Testis (tissue), 5 donors: ENCODE data around the gene PARL. TPM values are rescaled to one million over a fixed set of nuclear protein-coding genes. Genes with fewer than 3 reads are reported as not detected.

Experiments
- DNase-seq: peaks from one replicate; pipeline ENCODE4 v3.0.0-alpha.2; 2019
- H3K27ac ChIP-seq, 2 donors: fragments of 200-600 bp; sonication (generic); one replicate each; pipeline ENCODE4 v1.5.1; 2019
- H3K27me3 ChIP-seq: fragments of 200-600 bp; sonication (generic); one replicate; pipeline ENCODE4 v1.5.1; 2019
- H3K36me3 ChIP-seq: fragments of 200-600 bp; sonication (generic); one replicate; pipeline ENCODE4 v1.5.1; 2017; ENCODE audit warnings: low read depth; ENCODE audit errors: missing control alignments
- H3K4me1 ChIP-seq: fragments of 200-600 bp; sonication (generic); one replicate; pipeline ENCODE4 v1.5.1; 2019
- H3K4me3 ChIP-seq, 2 donors: fragments of 200-600 bp; sonication (generic); one replicate each; pipeline ENCODE4 v1.5.1; 2017 to 2019
- H3K9me3 ChIP-seq: fragments of 200-600 bp; sonication (generic); one replicate; pipeline ENCODE4 v1.5.1; 2017
- CTCF ChIP-seq, 3 experiments: fragments of 450-650 bp in 2 of 3; fragments of 200-600 bp in 1 of 3; sonication (generic) in 1 of 3; IDR thresholded peaks; one replicate each; pipeline ENCODE4 v1.5.1; 2016 to 2019; ENCODE audit warnings: antibody characterized with exemption in 3 of 3, mild to moderate bottlenecking in 2 of 3, moderate library complexity in 1 of 3
- POLR2A ChIP-seq: fragments of 450-650 bp; IDR thresholded peaks from one replicate; pipeline ENCODE4 v1.6.1; 2017; ENCODE audit warnings: antibody characterized with exemption, mild to moderate bottlenecking, moderate library complexity
- WGBS, 2 donors: methylation state at CpG; one replicate each; pipeline ENCODE4 v1.1.5; 2018; 5-methylcytosine and 5-hydroxymethylcytosine counted together
- intact Hi-C: fragments of 100-400 bp; cut with DNase I; formaldehyde crosslinking; loops from one replicate; pipeline ENCODE4 v1.15.1; 2023; ENCODE audit warnings: low total_unique reads
- long read RNA-seq, 2 donors: transcript quantifications; one replicate each; lab custom pipeline, GENCODE V29; 2026
- polyA plus RNA-seq: library from polyadenylated mRNA; stranded (reverse); fragments of 350-450 nt; fragmentation: Illumina TruSeq; extraction: RNeasy Lipid Tissue Mini Kit (QIAGEN cat#74804); gene quantifications from one replicate; pipeline ENCODE4 v1.2.3, GENCODE V29; 2014; ENCODE audit warnings: low read depth, low replicate concordance; ENCODE audit not compliant: insufficient read depth
- total RNA-seq, 2 donors: library from RNA; depleted of rRNA; stranded (reverse); fragments of >200 nt; gene quantifications; one replicate each; pipeline ENCODE4 v1.2.3, GENCODE V29; 2016

PARL gene
- total RNA-seq, result 10 to 100 TPM; 57.6 to 64.2 TPM
- 55.5 TPM for polyA plus RNA-seq
- long read RNA-seq, donor 1, transcript PARL-202 (10 exons, 1,414 nt), result major isoform, 24 of 27 reads
- long read RNA-seq, donor 1, partial matches to known transcripts, result 0 of 27 reads
- long read RNA-seq, donor 1, other reads (novel, unspliced or antisense), result 0 of 27 reads
- long read RNA-seq, donor 2, transcript PARL-202 (10 exons, 1,414 nt), result major isoform, 7 of 10 reads
- long read RNA-seq, donor 2, partial matches to known transcripts, result 0 of 10 reads
- long read RNA-seq, donor 2, other reads (novel, unspliced or antisense), result 0 of 10 reads

DNA sequence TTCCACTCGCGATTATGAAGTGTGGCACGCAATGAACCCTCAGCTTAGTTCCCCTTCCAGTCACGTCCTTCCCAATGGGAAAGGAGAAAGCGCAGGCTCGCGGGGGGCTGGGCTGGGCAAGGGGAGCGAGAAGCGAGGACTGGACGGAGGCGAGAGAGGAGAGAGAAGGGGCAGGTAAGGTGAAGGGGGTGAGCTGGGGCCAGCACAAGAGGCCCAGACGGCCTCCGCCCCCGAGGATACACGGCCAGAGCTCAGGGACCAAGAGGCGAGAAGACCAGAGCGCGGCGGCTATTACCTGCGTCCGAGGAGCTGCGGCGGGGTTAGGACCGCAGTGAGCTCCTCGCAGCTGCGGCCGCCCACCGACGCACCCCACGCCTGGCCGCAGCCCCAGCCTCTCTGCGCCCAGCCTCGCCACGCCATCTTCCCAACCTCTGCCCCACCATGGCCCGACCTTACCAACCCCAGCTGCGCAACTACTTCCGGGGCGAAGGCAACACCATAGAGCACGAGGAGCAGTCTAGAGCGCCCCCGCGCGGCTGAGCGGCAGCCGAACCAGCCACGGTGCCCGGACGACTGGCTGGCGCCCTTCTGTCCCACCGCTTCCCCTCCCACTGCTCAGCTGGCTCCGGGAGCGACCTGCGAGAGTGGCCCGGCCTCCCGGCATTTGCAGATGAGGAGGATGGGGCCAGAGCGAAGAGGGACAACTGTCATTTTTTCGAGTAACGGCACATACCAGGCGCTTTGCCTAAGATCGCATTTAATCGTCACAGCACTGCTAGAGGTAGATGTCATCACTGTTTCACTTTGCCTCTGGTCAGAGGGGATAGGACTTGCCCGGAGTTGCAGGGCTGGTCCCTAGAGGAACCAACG, at the start of gene PARL:
Gene PARL, minus strand, starts transcription at position 454 of the 870 bp plus-strand sequence. Its CDS starts 34 bp downstream, at position 420.
- 0 to 1% methylated on average over 28 to 63 of the region's 63 CpGs for WGBS, 2 donors
- H3K9me3 ChIP-seq, result no peaks in the 10 kb centered on the region
- TF ChIP-seq POLR2A (no peak), CTCF (IDR thresholded peaks at IDR 0.05) (peak; percentile 86 to 97 (median 95))
- no peaks in the 10 kb centered on the region for H3K27me3 ChIP-seq
- intact Hi-C loops, result no loop called here
- H3K4me3 ChIP-seq, result peak within 1 kb of the TSS; percentile 83 to 95
- no peaks in the 10 kb centered on the region for H3K36me3 ChIP-seq
- H3K27ac ChIP-seq, result peak within 1 kb of the TSS; percentile 70 to 78
- peaks cover 13% of the 10 kb centered on the region for H3K4me1 ChIP-seq
- DNase-seq, result peak; percentile 98

DNA sequence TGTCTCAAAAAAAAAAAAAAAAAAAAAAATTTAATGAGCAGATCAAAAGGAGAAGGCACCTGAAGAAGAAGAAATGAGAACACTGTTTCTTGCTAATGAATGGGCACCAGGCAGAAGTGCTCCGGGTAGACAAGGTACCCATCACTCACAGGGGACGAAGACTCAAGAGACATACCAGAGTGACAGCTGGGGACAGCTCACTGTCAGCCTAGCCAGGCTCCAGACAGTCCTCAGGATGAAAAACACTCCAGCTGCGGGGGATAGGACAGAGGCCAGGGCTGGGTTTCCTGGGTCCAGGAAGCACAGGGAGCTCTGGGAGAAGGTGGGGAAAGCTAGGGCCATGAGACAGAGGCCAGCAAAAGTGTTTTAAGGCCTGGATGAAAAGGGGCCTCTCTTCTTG, 48.5 kb upstream of the PARL start:
- no peak for TF ChIP-seq CTCF (IDR thresholded peaks at IDR 0.05)
- no peak for TF ChIP-seq POLR2A
- intact Hi-C loops, result no loop called here
- H3K36me3 ChIP-seq, result no peaks in the 10 kb centered on the region
- no peak overlapping the region for H3K27ac ChIP-seq
- H3K27me3 ChIP-seq, result no peaks in the 10 kb centered on the region
- no peak overlapping the region for H3K4me3 ChIP-seq
- DNase-seq, result no peak
- WGBS, 2 donors, result 78 to 89% methylated on average over 3 of the region's 3 CpGs
- no peaks in the 10 kb centered on the region for H3K9me3 ChIP-seq
- H3K4me1 ChIP-seq, result no peaks in the 10 kb centered on the region

GRCh38 chr3:183931881-183932280, 47.2 kb upstream of the PARL start:
- DNase-seq, result no peak
- intact Hi-C loops, result no loop called here
- TF ChIP-seq POLR2A, result no peak
- TF ChIP-seq CTCF (IDR thresholded peaks at IDR 0.05), result no peak
- Histone ChIP-seq H3K27me3 (no peaks in the 10 kb centered on the region), H3K4me3 (no peak overlapping the region), H3K9me3 (no peaks in the 10 kb centered on the region), H3K4me1 (no peaks in the 10 kb centered on the region), H3K27ac (no peak overlapping the region), H3K36me3 (no peaks in the 10 kb centered on the region)
- WGBS, 2 donors, result 90 to 96% methylated on average over 2 of the region's 2 CpGs

GRCh38 chr3:183930086-183930485, 45.4 kb upstream of the PARL start:
- TF ChIP-seq POLR2A (no peak), CTCF (IDR thresholded peaks at IDR 0.05) (no peak)
- no peak for DNase-seq
- no peaks in the 10 kb centered on the region for H3K9me3 ChIP-seq
- H3K4me3 ChIP-seq, result no peak overlapping the region
- WGBS, 2 donors, result 92% methylated on average over 10 of the region's 10 CpGs
- no peaks in the 10 kb centered on the region for H3K27me3 ChIP-seq
- intact Hi-C loops, result no loop called here
- no peaks in the 10 kb centered on the region for H3K36me3 ChIP-seq
- H3K27ac ChIP-seq, result no peak overlapping the region
- no peaks in the 10 kb centered on the region for H3K4me1 ChIP-seq
